ENCODE data around the gene SETMAR.
A peak's percentile ranks its signal among the peaks of the same experiment; 100 is the strongest.
"Not testable (repeated sequence)": the region's sequence is repeated elsewhere in the genome, so short reads cannot be mapped to it uniquely, and the experiment has no call there.

The SETMAR gene

GRCh38 chr3:4314688-4315087 is 11.5 kb downstream of the SETMAR start:
- DNase-seq, result no peak

DNA sequence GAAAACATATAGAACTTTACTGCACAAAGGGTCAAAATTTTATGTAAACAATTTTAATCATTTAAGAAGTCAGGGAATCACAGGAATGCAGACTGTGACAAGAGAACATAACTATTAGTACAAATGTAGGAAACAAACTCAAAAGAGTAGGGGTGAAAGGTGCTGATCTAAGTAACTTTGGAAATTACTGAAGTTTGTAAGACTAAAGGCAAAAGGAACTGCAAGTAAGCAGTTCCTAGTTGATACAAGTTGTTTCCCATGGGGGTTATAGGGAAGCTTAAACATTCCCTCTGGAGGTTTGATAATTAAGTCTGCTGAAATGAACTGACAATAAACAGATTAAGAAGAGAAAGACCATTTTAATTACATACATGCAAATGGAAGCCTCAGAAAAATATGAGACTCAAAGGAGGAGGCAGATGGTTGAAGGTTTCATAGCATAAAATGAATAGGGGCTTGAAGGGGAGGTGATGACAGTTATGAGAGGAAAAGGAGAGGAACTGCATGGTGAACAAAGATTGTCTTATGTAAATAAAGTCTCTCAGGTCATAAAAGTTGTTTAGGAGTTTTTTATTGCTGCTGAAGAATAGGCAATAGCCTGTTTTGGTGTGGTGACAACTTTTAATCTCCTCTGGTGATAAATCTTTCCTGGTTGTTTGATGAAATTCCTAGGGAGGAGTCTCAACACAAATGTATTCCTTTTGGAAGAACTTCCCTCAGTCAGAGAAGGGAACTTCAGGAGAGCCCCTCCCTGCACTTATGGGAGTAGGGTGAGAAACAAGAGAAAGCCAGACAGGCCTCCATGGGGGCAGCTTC is 17.1 kb downstream of the SETMAR start:
- no peak for DNase-seq

DNA sequence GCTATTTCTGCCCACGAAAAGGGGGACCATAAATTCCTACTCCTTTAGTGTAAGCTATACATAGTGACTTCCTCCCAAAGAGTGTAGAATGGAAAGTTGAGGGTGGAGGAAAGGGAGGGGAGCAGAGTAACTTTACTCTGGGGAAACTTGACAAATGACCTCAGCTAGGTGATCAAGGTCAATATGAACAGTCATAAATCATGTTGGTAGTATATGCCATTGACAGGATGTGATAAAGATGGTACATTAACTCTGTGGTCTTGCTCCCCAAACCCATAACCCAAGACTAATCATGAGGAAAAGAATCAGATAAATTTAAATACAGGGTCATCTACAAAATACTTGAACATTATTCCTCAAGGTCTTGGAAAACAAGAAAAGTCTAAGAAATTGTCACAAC is 18.6 kb downstream of the SETMAR start:
- no peak for DNase-seq

GRCh38 chr3:4322635-4323034 is 19.5 kb downstream of the SETMAR start:
- no peak for DNase-seq

GRCh38 chr3:4323246-4324027 is 20.3 kb downstream of the SETMAR start:
- no peak for DNase-seq

GRCh38 chr3:4326868-4327267 is 23.7 kb downstream of the SETMAR start:
- DNase-seq, result no peak

DNA sequence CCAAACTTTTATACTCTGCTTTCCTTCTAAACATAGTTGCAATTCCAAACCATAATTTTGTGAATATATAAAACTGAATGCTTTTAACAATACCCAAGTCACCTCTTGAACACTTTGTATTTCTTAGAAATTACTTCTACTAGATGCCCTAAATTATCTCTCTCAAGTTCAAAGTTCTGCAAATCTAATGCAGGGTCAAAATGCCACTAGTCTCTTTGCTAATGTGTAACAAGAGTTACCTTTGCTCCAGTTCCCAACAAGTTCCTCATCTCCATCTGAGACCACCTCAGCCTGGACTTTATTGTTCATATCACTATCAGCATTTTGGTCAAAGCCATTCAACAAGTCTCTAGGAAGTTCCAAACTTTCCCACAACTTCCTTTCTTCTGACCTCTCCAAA is 26.6 kb downstream of the SETMAR start:
- not testable (repeated sequence) for DNase-seq

DNA sequence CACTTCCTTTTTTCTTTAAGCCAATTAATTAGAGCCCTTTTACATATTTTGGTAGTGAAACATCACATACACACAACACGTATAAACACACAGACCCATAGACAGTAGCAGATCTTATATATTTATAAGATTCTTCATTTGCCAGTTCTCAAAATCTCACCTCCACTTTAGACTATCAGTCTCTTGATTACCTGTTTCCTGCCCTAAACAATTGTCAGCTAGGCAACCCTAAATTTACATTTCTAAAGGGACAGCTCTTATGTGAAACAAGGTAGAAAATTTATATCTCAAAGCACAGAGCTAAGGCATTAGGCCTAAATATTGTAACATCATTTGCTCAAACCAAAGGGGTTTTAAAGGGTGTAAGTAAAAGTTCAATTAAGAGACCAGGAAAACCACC is 28.9 kb downstream of the SETMAR start:
- DNase-seq, result no peak

DNA sequence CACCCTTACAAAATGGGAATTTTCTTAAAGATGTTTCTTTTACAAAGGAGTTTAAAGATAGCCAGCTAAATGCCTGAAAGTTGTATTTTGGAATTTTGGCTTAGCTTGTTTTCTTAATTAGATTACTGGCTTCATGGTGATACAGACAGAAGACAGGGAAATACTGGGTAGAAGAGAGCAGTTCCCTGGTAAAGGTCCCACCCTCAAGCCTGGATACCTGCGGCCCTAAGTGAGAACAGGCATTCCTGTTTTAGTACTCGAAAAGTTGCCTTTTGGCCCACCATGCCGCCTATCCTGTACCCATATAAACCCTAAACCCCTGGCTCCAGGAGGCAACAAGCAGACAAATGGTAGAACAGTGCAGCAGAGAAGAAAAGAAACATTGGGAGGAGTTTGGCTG is 29.4 kb downstream of the SETMAR start:
- DNase-seq, result no peak

DNA sequence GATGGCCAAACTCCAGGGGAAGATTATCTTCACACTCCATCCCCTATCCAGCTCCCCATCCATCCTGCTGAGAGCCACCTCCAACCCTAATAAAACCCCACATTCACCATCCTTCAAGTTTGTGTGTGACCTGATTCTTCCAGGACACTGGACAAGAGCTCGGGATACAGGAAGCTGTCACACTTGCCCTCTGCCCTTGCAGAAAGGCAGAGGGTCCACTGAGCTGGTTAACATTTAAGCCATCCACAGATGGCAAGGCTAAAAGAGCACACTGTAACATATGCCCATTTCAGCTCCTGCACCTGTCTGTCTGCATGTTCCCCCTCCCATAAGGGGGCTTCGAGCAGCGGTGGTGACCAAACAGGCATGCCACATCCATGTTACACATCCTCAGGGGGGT is 29.8 kb downstream of the SETMAR start:
- no peak for DNase-seq

DNA sequence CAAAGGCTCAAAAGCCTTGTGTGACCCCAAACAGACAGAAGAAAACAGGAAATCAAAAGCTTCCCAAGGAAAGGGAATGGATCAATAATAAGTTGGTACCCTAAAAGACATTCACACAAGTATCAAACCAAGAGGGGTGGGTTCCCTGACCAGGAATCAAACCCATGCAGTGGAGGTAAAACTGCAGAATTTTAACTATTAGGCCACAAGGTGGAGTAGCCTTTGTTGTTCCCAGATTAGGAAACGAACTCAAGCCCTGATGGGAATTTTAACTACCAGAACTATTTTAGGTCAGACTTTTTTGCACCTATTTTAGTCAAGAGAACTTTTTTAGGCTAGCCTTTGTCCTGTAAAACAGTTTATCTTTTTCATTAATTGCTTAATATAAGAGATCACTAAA is 31.4 kb downstream of the SETMAR start:
- no peak for DNase-seq

- no peak for DNase-seq
Measured at GRCh38 chr3:4335840-4336562, 32.8 kb downstream of the SETMAR start.

- DNase-seq, result no peak
Measured at GRCh38 chr3:4336850-4337546, 33.8 kb downstream of the SETMAR start.

DNA sequence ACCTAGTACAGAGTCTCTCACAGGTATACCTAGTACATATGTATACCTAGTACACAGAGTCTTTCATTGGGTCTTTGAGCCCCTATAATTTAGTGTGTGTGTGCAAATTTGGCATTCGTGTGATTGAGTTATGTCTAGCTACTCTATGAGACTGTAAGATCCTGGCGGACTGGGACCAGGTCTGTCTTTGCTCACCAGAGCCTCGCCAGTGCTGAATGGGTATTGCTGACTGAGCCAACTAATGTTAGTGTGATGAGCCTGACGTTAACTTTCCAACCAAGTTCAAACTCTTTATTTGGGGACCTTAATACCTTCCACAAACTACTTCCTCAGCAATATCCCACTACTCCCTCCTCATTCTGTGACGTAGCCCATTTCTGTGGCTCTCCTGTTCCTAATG is 35.6 kb downstream of the SETMAR start:
- no peak for DNase-seq

DNA sequence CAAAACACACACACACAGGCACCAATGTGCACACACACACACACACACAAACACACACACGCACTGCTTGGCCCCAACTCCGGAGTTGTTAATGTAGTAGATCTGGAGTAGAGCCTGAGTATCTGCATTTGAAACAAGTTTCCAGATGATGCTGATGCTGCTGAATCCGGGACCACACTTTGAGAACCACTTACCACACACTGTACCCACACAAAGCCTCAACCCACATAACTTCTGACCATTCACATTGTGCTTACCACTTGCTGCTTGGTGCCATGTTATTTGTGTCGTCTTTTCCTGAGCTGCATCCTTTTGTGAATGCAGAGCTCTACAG is 36.9 kb downstream of the SETMAR start:
- DNase-seq, result no peak

DNA sequence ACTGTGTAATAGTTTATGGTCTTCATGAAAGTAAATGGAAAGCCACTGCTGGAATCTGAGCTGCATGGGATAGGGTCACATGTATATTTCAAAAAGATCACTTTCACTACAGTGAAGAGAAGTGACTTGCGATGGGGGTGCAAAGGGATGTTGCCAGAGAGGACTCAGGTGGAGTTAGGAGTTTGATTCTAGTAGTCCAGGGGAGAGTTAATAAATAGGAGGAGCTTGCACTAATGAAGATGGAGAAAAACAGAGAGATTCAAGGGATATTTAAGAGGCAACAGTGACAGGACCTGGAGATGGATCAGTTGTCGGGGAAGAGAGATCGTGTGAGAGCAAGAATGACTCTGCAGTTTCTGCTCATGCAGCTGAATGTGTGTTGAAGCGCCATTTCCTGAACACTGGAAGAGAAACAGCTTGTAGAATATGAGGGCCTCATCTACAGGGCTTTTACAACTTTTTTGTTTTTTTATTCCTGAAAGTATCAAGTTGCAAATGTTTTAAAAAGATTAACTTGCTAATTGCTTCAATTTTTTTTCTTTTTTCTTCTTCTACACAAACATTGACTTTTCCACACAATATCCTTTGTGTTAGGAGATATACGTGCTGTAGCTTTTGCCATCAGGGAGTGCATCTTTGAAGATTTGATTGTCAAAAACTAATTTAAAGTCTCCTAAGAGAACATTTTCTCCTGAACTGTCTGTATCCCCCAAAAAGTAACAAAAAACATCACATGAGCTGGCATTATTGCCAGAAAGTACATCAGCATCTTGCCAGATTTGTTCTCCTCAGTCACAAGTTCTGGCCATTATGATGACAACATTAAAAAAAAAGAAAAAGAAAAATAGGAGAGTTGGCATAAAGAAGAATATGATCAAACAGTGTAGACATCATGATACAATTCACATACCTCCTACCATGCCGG is 37.5 kb downstream of the SETMAR start:
- DNase-seq, result no peak

GRCh38 chr3:4341336-4341675 is 38.1 kb downstream of the SETMAR start:
- DNase-seq, result no peak

DNA sequence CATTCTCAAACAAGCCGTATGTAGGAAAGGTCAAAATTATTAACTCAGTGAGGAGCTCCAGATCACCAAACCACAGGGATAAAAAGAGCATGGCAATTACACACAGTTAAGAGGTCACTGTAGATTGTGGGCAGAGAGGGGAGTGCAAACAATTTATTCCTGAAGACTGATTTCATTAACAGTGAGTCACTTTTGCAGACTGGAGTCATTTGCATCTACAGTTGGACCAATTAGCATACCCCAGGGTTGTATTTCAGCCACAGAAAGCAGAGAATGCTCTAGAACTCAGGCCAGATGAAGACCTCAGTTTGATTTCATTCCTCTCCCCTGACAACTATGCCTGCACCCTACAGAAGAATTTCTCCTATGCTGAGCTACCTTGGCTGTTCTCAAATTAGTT is 40.1 kb downstream of the SETMAR start:
- no peak for DNase-seq

DNA sequence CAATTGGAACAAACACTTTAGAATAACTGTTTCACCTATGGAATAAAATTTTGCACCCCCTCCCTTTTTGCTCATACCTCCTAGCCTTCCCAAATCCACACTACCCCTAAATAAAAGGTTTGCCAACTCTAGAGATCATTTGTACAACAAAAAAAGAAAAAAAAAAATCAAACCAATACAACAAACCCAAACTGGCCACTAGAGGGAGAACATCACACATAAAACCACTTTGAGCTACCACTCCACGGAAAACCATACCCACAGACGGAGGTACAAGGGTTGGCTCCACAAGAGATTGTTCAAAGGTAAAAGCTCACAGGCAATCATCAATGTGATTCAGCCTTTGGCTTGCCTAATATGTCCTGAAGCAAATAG is 47.6 kb downstream of the SETMAR start:
- peak; percentile 41 for DNase-seq

DNA sequence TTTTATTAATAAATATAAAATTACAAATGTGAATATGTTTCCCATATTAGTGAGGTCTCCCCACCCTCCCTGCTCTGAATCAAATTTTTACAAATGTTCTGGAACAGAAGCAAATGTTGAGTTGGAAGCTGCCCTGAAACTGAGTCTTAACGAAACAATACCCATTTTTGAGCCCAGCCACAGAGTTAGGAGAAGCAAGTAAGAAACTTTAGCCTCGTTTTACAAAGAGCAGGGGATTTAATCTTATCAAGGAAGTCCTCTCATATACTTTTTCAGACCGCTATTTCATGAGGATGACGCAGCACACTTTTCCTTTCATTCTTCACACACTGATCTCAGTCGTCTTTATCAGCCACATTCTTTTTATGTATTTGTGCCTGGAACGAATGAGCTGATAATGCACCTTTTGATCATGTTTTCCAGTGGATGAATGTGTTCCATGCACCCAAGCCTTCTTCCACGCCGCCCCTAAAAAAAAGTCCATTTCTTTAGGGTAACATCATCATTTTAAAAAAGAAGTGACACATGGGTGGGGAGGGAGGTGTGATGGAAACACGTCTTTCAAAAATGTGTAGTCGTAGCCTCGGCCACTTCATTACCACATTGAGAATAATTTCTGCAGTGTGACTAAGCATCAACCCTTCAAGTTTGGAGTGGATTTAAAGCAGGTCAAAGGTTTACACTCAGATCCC is 48.1 kb downstream of the SETMAR start:
- peak; percentile 21 for DNase-seq

- no peak for DNase-seq
Measured at GRCh38 chr3:4351872-4352271, 48.7 kb downstream of the SETMAR start.
